OCI-LY7 (cell line): ENCODE results near the gene ALS2CL.

ENCODE experiments used
- EZH2phosphoT487 ChIP-seq: fragments of 200-600 bp; sonication (generic); IDR thresholded peaks from 2 replicates; pipeline ENCODE4 v1.6.1; 2018; ENCODE audit warnings: low read depth, borderline replicate concordance, mild to moderate bottlenecking, mixed run types, antibody characterized with exemption, low read length, moderate library complexity, mixed read lengths
- TF ChIP-seq, protein P1 (sequence below): fragments of 200-600 bp; sonication (generic); conservative IDR thresholded peaks from 2 replicates; pipeline ENCODE4 v1.5.1; 2014; ENCODE audit warnings: mild to moderate bottlenecking, antibody characterized with exemption, low read length, moderate library complexity, mixed read lengths

DNA sequence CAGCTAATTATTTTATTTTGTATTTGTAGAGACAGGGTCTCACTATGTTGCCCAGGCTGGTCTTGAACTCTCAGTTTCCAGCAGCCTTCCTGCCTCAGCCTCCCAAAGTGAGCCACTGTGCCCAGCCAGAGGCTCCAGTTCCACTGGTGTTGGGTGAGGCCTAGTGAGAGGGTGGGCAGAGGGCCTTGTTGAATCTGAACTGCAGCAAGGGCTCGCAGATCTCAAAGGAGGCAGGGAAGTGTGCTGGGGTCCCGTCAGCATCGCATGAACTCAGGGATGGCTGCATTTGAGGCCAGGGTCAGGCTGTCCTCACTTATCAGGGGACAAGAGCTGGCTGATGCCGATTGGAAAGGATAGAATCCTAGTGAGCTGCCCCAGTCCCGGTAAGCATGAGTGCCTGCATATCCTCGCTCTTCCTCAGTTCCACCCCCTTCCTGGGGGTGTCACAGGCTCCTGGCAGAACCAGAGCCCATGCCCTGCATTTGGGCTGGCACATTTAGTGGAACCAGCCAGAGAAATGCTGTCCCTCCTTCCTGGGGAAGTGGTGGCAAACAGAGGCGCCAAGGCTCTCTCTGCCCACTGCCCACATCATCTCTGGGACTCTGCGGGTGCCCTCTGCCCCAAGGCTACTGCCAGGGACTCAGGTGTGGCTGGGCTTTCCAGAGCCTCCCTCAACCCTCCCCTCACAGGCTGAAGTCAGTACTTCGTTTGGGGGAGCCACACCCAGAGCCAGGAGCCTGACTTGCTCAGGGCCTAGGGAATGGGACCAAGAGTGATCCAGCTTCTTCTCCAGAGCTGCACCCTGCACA, 24.1 kb downstream of the ALS2CL start:
- TF ChIP-seq, protein P1, sequence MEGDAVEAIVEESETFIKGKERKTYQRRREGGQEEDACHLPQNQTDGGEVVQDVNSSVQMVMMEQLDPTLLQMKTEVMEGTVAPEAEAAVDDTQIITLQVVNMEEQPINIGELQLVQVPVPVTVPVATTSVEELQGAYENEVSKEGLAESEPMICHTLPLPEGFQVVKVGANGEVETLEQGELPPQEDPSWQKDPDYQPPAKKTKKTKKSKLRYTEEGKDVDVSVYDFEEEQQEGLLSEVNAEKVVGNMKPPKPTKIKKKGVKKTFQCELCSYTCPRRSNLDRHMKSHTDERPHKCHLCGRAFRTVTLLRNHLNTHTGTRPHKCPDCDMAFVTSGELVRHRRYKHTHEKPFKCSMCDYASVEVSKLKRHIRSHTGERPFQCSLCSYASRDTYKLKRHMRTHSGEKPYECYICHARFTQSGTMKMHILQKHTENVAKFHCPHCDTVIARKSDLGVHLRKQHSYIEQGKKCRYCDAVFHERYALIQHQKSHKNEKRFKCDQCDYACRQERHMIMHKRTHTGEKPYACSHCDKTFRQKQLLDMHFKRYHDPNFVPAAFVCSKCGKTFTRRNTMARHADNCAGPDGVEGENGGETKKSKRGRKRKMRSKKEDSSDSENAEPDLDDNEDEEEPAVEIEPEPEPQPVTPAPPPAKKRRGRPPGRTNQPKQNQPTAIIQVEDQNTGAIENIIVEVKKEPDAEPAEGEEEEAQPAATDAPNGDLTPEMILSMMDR = no peak
- TF ChIP-seq EZH2phosphoT487 = no peak
